HCT116 (cell line): ENCODE measurements around the gene CCL15. TPM values are rescaled to one million over a fixed set of nuclear protein-coding genes. Genes with fewer than 3 reads are reported as not detected.

Experiments used
- ATAC-seq: fragments of 200-7000 bp; cut with Tn5 transposase; 2 replicates; pipeline ENCODE4 v1.9.1; 2020; ENCODE audit warnings: mild to moderate bottlenecking, moderate library complexity
- BruUV-seq: library from RNA; stranded (reverse); fragments of 400-500 nt; replicated peaks from 2 replicates; lab custom pipeline; 2021; lab: Mats Ljungman, UMichigan
- CTCF ChIA-PET: fragments of 300-600 bp; sonication (Branson Sonifier 250); formaldehyde crosslinking; loops from one replicate; lab custom pipeline; 2021; ENCODE audit warnings: antibody characterized with exemption; lab: Charles Lee
- POLR2A ChIA-PET: fragments of 300-600, 350-600 bp; sonication (Branson Sonifier 250); formaldehyde crosslinking; loops from one replicate; lab custom pipeline; 2021; ENCODE audit warnings: antibody characterized with exemption; lab: Charles Lee
- RAD21 ChIA-PET, 2 experiments: fragments of 300-600 bp; sonication (Branson Sonifier 250); formaldehyde crosslinking; loops; one replicate each; lab custom pipeline; 2023; ENCODE audit warnings: low total read pairs in 2 of 2; ENCODE audit not compliant: uncharacterized antibody in 2 of 2, unreplicated experiment in 2 of 2, low non-redundant PET in 1 of 2; lab: Charles Lee
- DNase-seq: peaks from one replicate; pipeline ENCODE4 v3.0.0-alpha.2; 2010; ENCODE audit warnings: low read depth, low spot score
- H2AFZ ChIP-seq: fragments of 200-600 bp; shearing (Covaris generic), sonication (generic); 2 replicates; pipeline ENCODE4 v1.6.1; 2017; ENCODE audit warnings: low read depth, mixed run types, mixed read lengths, antibody characterized with exemption, low read length; ENCODE audit not compliant: poor library complexity, severe bottlenecking
- H3K27ac ChIP-seq: 2 replicates; pipeline ENCODE4 v1.5.1; 2012; ENCODE audit warnings: low read depth, low read length
- H3K27me3 ChIP-seq: fragments of 200-600 bp; sonication (generic); 2 replicates; pipeline ENCODE4 v1.6.1; 2016; ENCODE audit warnings: mixed run types, low read length, mixed read lengths; ENCODE audit not compliant: insufficient read depth
- H3K36me3 ChIP-seq, 2 experiments: fragments of 200-500 bp in 1 of 2; fragments of 200-600 bp in 1 of 2; sonication (Bioruptor generic) in 1 of 2; sonication (generic) in 1 of 2; 2 replicates each; pipeline versions ENCODE4 v1.5.1 to v1.6.1; 2014 to 2016; ENCODE audit warnings: low read length in 2 of 2, inconsistent platforms in 1 of 2, mixed read lengths in 1 of 2, mixed run types in 1 of 2; ENCODE audit not compliant: insufficient read depth in 2 of 2, control insufficient read depth in 1 of 2
- H3K4me1 ChIP-seq, 2 experiments: fragments of 200-600 bp in 1 of 2; sonication (generic) in 1 of 2; 2 replicates each; pipeline versions ENCODE4 v1.5.1 to v1.6.1; 2012 to 2017; ENCODE audit warnings: low read length in 2 of 2, inconsistent platforms in 1 of 2, mild to moderate bottlenecking in 1 of 2, mixed read lengths in 1 of 2, mixed run types in 1 of 2, moderate library complexity in 1 of 2; ENCODE audit not compliant: insufficient read depth in 2 of 2, control insufficient read depth in 1 of 2
- H3K4me2 ChIP-seq: fragments of 200-600 bp; sonication (generic); 2 replicates; pipeline ENCODE4 v1.6.1; 2017; ENCODE audit warnings: mixed run types, low read length, mixed read lengths
- H3K4me3 ChIP-seq, 2 experiments: fragments of 200-600 bp in 1 of 2; sonication (generic) in 1 of 2; replicated peaks in 1 of 2; 2 replicates each; pipeline ENCODE4 v1.5.1; 2011 to 2016; ENCODE audit warnings: low read length in 2 of 2, control low read depth in 1 of 2, low read depth in 1 of 2, mild to moderate bottlenecking in 1 of 2, mixed read lengths in 1 of 2, mixed run types in 1 of 2
- H3K79me2 ChIP-seq: fragments of 200-600 bp; sonication (generic); 2 replicates; pipeline ENCODE4 v1.6.1; 2017; ENCODE audit warnings: mild to moderate bottlenecking, mixed run types, low read length, moderate library complexity, mixed read lengths; ENCODE audit not compliant: insufficient read depth
- H3K9ac ChIP-seq: fragments of 200-600 bp; sonication (generic); 2 replicates; pipeline ENCODE4 v1.6.1; 2016; ENCODE audit warnings: low read length, mixed read lengths
- H3K9me2 ChIP-seq: fragments of 200-600 bp; sonication (generic), shearing (Covaris generic); 2 replicates; pipeline ENCODE4 v1.6.1; 2017; ENCODE audit warnings: mixed run types, mild to moderate bottlenecking, moderate library complexity; ENCODE audit not compliant: insufficient read depth
- H3K9me3 ChIP-seq, 2 experiments: fragments of 200-500 bp in 1 of 2; fragments of 200-600 bp in 1 of 2; sonication (Bioruptor generic) in 1 of 2; sonication (generic) in 1 of 2; 2 replicates each; pipeline ENCODE4 v1.6.1; 2014 to 2017; ENCODE audit warnings: low read length in 2 of 2, mixed read lengths in 2 of 2, inconsistent platforms in 1 of 2, low read depth in 1 of 2, mild to moderate bottlenecking in 1 of 2, mixed run types in 1 of 2, moderate library complexity in 1 of 2; ENCODE audit not compliant: control insufficient read depth in 1 of 2, insufficient read depth in 1 of 2
- H4K20me1 ChIP-seq: fragments of 200-600 bp; sonication (generic), shearing (Covaris generic); 2 replicates; pipeline ENCODE4 v1.6.1; 2017; ENCODE audit warnings: mixed run types, mild to moderate bottlenecking, moderate library complexity; ENCODE audit not compliant: insufficient read depth
- ATF3 ChIP-seq: IDR thresholded peaks from 2 replicates; pipeline ENCODE4 v1.6.1; 2012
- CEBPB ChIP-seq: IDR thresholded peaks from 2 replicates; pipeline ENCODE4 v1.6.1; 2012; ENCODE audit warnings: low read depth
- CTCF ChIP-seq, 3 experiments: fragments of 200-600 bp in 1 of 3; sonication (generic) in 1 of 3; IDR thresholded peaks in 2 of 3; conservative IDR thresholded peaks in 1 of 3; 2 replicates each; pipeline ENCODE4 v1.5.1; 2012 to 2017; ENCODE audit warnings: low read depth in 2 of 3, low read length in 2 of 3, antibody characterized with exemption in 1 of 3, borderline replicate concordance in 1 of 3, control low read depth in 1 of 3, mild to moderate bottlenecking in 1 of 3, mixed read lengths in 1 of 3, mixed run types in 1 of 3, moderate library complexity in 1 of 3; ENCODE audit not compliant: insufficient read depth in 1 of 3
- EZH2phosphoT487 ChIP-seq: fragments of 200-600 bp; IDR thresholded peaks from 2 replicates; pipeline ENCODE4 v1.6.1; 2018; ENCODE audit warnings: antibody characterized with exemption, borderline replicate concordance
- FOSL1 ChIP-seq: IDR thresholded peaks from 2 replicates; pipeline ENCODE4 v1.6.1; 2012; ENCODE audit warnings: low read depth
- RAD21 ChIP-seq: IDR thresholded peaks from 2 replicates; pipeline ENCODE4 v1.6.1; 2012; ENCODE audit warnings: low read depth, mild to moderate bottlenecking
- SIN3A ChIP-seq: IDR thresholded peaks from 2 replicates; pipeline ENCODE4 v1.6.1; 2012; ENCODE audit warnings: low read depth
- SRF ChIP-seq: IDR thresholded peaks from 2 replicates; pipeline ENCODE4 v1.6.1; 2012; ENCODE audit warnings: low read depth
- YY1 ChIP-seq: IDR thresholded peaks from 2 replicates; pipeline ENCODE4 v1.6.1; 2011; ENCODE audit warnings: low read length, low read depth, moderate library complexity, mild to moderate bottlenecking; ENCODE audit not compliant: insufficient replicate concordance; ENCODE audit errors: extremely low read depth
- ZBTB33 ChIP-seq: IDR thresholded peaks from 2 replicates; pipeline ENCODE4 v1.6.1; 2011; ENCODE audit warnings: mild to moderate bottlenecking, low read length, moderate library complexity; ENCODE audit not compliant: insufficient replicate concordance; ENCODE audit errors: extremely low read depth
- intact Hi-C: fragments of 100-400 bp; cut with micrococcal nuclease; formaldehyde crosslinking; loops from 2 replicates; pipeline ENCODE4 v1.10.0; 2022
- total RNA-seq: library from RNA; stranded (reverse); gene quantifications from one replicate; pipeline ENCODE4 v1.2.1, GENCODE V29; 2021; ENCODE audit not compliant: unreplicated experiment

The CCL15 gene
- total RNA-seq, 1 experiment from 2014 or later = not detected

DNA sequence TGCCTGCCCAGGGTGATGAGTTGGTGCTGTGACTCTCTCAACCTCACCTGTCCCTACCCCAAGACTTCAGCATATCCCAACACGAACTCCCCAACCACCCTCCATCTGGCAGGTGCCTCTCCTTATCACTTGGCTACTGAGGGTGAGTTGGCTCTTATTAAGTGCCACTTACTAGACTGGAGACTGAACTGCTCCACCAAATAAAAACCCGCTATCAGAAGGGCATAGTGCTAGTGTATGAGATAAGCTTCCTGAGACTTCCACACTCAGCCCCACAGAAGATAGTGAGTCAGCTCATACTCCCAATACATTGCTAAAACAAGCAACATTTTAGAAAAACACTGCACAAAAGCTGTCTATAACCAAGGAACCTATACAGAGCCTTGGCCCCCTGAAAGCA, 46.7 kb upstream of the CCL15 start:
- Histone ChIP-seq H3K27ac (no peak overlapping the region), H3K9me2 (no peaks in the 10 kb centered on the region), H3K27me3 (no peaks in the 10 kb centered on the region; the same call in 1 of the 2 replicates), H2AFZ (no peak overlapping the region), H3K36me3 (no peaks in the 10 kb centered on the region), H3K9ac (no peak overlapping the region), H3K79me2 (no peaks in the 10 kb centered on the region), H3K4me3 (no peak overlapping the region), H3K9me3 (no peaks in the 10 kb centered on the region), H3K4me2 (no peak overlapping the region), H3K4me1 (no peaks in the 10 kb centered on the region), H4K20me1 (no peaks in the 10 kb centered on the region)
- RAD21 ChIA-PET = no interaction called here
- no TSS peak for BruUV-seq
- intact Hi-C loops = no loop called here
- CTCF ChIA-PET = no interaction called here
- ATAC-seq (no peak), DNase-seq (no peak)
- POLR2A ChIA-PET = no interaction called here
- TF ChIP-seq SIN3A = no peak
- TF ChIP-seq, all 23 proteins: peak for 0

DNA sequence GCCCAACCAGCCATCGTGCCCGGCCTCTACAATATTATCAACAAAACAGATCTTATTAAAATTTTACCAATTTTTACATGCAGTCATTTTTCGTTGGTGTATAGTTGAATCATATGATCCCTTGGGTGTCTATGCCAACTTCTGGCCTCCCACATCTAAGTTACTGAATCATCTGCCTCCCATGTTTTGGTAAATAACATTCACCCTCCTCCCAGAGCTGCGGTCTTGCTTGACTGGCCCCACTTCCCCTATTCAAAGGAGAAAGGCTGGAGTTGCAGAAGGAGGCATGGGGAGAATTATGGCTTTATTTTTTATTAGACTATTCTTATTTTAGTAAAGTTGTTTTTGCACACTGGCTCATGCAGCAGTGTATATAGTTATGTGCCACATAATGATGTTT, 34.9 kb upstream of the CCL15 start:
- no peaks in the 10 kb centered on the region for H3K4me1 ChIP-seq
- H3K79me2 ChIP-seq = no peaks in the 10 kb centered on the region
- H4K20me1 ChIP-seq = no peaks in the 10 kb centered on the region
- no peak for TF ChIP-seq ATF3
- TF ChIP-seq RAD21 = no peak
- no peak for TF ChIP-seq ZBTB33
- no peak for TF ChIP-seq FOSL1
- TF ChIP-seq SRF = no peak
- TF ChIP-seq CEBPB = no peak
- TF ChIP-seq EZH2phosphoT487 = no peak
- TF ChIP-seq SIN3A = no peak
- TF ChIP-seq CTCF (IDR thresholded peaks at IDR 0.05 in 2 of 3, conservative IDR thresholded peaks at IDR 0.05 in 1 of 3; ENCODE audit: borderline replicate concordance in 1 of 3, insufficient read depth in 1 of 3, low read depth in 2 of 3, low read length in 2 of 3) = no peak
- no peak for TF ChIP-seq YY1
- no peak overlapping the region for H3K4me3 ChIP-seq
- no peak overlapping the region for H3K9ac ChIP-seq
- no peak overlapping the region for H3K27ac ChIP-seq
- H3K36me3 ChIP-seq = no peaks in the 10 kb centered on the region
- intact Hi-C loops = no loop called here
- ChIA-PET POLR2A (no interaction called here), RAD21 (no interaction called here), CTCF (no interaction called here)
- ATAC-seq (no peak), DNase-seq (no peak)
- H2AFZ ChIP-seq = no peak overlapping the region
- BruUV-seq = no TSS peak
- H3K9me3 ChIP-seq = no peaks in the 10 kb centered on the region
- H3K9me2 ChIP-seq = no peaks in the 10 kb centered on the region
- H3K27me3 ChIP-seq = peaks cover 10% of the 10 kb centered on the region; the same call in 1 of the 2 replicates
- no peak overlapping the region for H3K4me2 ChIP-seq
